NT2/D1 (cell line): ENCODE data around the gene HAX1.
"Not testable (repeated sequence)": the region's sequence is repeated elsewhere in the genome, so short reads cannot be mapped to it uniquely, and the experiment has no call there.

Experiments used
- YY1 ChIP-seq: IDR thresholded peaks from 2 replicates; pipeline ENCODE4 v1.6.1; 2011; ENCODE audit not compliant: insufficient read length, insufficient read depth
- ZNF274 ChIP-seq: IDR thresholded peaks from 2 replicates; pipeline ENCODE4 v1.6.1; 2011; ENCODE audit warnings: mild to moderate bottlenecking, low read depth, low read length

DNA sequence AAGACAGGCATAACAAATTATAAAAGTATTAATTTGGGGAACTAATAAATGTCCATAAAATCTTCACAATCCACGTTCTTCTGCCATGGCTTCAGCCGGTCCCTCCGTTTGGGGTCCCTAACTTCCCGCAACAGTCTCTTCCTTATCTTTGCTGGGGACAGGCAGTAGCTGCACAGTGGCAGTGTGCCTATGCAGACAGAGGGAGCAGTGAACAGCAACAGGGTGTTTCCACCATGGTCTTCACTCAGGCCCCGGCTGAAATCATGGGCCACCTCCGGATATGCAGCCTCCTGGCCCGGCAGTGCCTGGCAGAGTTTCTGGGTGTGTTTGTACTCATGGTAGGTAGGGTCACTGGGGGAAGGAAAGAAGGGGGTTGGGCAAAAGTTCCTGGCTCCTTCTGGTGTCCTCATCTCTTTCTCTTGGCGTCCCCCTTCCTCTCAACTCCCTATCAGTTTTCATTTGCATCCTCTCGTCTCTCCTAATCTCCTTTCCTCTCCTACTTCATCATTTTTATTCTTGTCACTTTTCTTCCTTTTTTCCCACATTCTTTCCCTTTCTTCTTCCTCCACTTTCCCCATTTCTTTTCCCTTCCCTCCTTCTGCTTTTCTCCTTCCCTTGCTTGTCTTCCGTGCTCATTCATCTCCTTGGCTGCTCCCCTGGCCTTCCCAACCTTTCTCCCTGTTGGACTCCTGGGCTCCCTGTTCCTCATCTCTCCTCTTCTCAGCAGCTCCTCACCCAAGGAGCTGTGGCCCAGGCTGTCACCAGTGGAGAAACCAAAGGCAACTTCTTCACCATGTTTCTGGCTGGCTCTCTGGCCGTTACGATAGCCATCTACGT is 40.0 kb downstream of the HAX1 start:
- TF ChIP-seq ZNF274, YY1: not testable (repeated sequence)
